ENCODE data around the gene SERPINE3.
A peak's percentile ranks its signal among the peaks of the same experiment; 100 is the strongest.

SERPINE3 gene

DNA sequence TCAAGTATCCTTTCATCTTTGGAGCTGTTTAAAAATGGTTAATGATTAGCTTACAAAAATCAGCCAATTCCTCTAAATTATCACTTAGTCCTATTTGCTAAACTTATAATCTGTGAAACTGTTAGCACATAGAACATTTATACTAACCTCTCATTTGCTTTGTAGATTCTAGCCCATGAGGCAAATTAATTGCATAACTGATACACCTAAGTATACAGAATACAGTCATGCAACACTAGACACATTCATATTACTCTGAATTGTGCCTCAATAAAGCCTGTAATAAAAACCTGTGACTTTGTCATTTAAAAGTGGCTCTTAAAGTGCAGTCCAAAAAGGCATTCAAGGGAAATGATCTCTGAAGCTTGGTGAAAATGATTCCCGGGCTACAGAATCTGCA, 21.0 kb downstream of the SERPINE3 start:
- Histone ChIP-seq H3K36me3 (ENCODE audit: insufficient read depth, insufficient read length, low read length) (no peaks in the 10 kb centered on the region), H3K4me1 (ENCODE audit: insufficient read depth, insufficient read length) (no peaks in the 10 kb centered on the region), H3K27me3 (ENCODE audit: insufficient read depth, insufficient read length) (no peaks in the 10 kb centered on the region), H3K9me3 (ENCODE audit: insufficient read depth, low read length) (no peaks in the 10 kb centered on the region), H3K4me3 (ENCODE audit: insufficient read length, low read depth) (no peak overlapping the region), H3K9ac (ENCODE audit: insufficient read length, low read depth) (no peak overlapping the region)
- TF ChIP-seq SUZ12 (IDR thresholded peaks at IDR 0.05; ENCODE audit: extremely low read depth, insufficient read depth, insufficient read length) = no peak
- no peak for TF ChIP-seq YY1 (IDR thresholded peaks at IDR 0.05; ENCODE audit: insufficient read depth, insufficient read length)
- TF ChIP-seq ZNF274 (IDR thresholded peaks at IDR 0.05; ENCODE audit: low read depth, low read length) = no peak
- no peak for DNase-seq (ENCODE audit: low read depth, low spot score)

DNA sequence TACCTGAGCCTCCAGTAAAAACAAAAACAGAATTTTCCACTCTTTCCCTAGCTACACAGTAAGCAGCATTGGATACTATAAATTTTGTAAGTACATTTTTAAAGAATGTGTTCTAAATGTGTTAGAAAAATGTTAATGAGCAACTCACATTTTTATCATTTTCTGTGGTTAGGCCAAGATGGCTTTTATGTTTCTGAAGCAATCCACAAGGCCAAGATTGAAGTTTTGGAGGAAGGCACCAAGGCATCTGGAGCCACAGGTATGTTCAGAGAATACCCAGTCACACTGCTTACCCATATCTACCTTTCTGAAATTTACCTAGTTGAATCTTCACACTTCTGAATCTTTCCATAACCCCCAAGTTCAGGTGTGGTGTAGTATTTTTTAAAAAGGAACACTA, 21.6 kb downstream of the SERPINE3 start:
- no peak overlapping the region for H3K4me3 ChIP-seq (ENCODE audit: insufficient read length, low read depth)
- H3K4me1 ChIP-seq (ENCODE audit: insufficient read depth, insufficient read length) = no peaks in the 10 kb centered on the region
- no peaks in the 10 kb centered on the region for H3K36me3 ChIP-seq (ENCODE audit: insufficient read depth, insufficient read length, low read length)
- TF ChIP-seq YY1 (IDR thresholded peaks at IDR 0.05; ENCODE audit: insufficient read depth, insufficient read length) (no peak), SUZ12 (IDR thresholded peaks at IDR 0.05; ENCODE audit: extremely low read depth, insufficient read depth, insufficient read length) (no peak), ZNF274 (IDR thresholded peaks at IDR 0.05; ENCODE audit: low read depth, low read length) (no peak)
- H3K9me3 ChIP-seq (ENCODE audit: insufficient read depth, low read length) = no peaks in the 10 kb centered on the region
- H3K27me3 ChIP-seq (ENCODE audit: insufficient read depth, insufficient read length) = no peaks in the 10 kb centered on the region
- DNase-seq (ENCODE audit: low read depth, low spot score) = no peak
- no peak overlapping the region for H3K9ac ChIP-seq (ENCODE audit: insufficient read length, low read depth)

DNA sequence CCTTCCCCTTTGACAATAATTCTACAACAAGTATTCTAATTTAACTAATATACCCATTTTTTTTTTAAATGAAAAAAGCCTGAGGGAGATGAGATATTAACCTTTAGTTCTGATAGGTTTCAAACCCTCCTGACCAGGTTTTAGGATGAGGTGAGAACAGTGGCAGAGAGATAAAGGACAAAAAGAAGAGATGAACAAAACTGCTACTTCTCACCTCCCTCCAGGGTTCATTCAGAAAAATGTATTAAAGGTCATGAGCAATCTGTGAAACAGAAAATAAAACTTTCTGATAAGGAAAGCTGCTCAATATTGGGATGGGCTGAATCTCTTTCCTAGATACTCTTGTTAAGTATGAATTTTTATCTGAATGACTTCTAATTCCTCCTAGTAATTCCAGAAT, 24.1 kb downstream of the SERPINE3 start:
- Histone ChIP-seq H3K4me1 (ENCODE audit: insufficient read depth, insufficient read length) (no peaks in the 10 kb centered on the region), H3K9me3 (ENCODE audit: insufficient read depth, low read length) (no peaks in the 10 kb centered on the region), H3K36me3 (ENCODE audit: insufficient read depth, insufficient read length, low read length) (no peaks in the 10 kb centered on the region), H3K27me3 (ENCODE audit: insufficient read depth, insufficient read length) (no peaks in the 10 kb centered on the region), H3K9ac (ENCODE audit: insufficient read length, low read depth) (no peak overlapping the region), H3K4me3 (ENCODE audit: insufficient read length, low read depth) (no peak overlapping the region)
- no peak for DNase-seq (ENCODE audit: low read depth, low spot score)
- TF ChIP-seq SUZ12 (IDR thresholded peaks at IDR 0.05; ENCODE audit: extremely low read depth, insufficient read depth, insufficient read length) (no peak), YY1 (IDR thresholded peaks at IDR 0.05; ENCODE audit: insufficient read depth, insufficient read length) (no peak), ZNF274 (IDR thresholded peaks at IDR 0.05; ENCODE audit: low read depth, low read length) (no peak)

DNA sequence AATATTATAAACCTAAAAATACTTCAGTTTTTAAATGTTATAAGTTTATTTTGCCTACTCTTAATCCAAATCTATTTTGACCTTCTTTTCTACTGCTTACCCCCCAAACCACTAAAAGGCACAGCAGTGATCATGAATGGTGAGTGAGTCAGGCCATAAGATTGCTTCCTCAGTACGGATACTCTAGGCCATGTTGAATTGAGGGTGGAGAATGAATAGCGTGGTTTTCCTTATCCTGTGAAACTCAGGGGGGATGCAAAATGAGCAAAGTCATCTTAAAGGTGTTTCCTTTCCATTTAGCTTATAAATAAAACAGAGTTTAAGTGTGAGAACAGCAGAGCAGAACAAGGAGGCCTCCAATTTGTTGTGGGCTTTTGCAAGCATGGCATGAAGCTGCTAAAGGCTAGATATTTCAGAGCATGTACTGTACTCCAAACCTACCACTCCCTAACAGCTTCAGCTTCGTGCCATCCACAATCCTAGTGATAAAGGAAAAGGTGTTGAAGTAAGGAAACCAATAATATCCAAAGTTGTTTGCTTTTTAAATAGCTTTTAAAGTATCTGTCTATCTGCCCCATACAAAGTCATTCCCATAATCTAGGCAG, 25.0 kb downstream of the SERPINE3 start:
- TF ChIP-seq ZNF274 (IDR thresholded peaks at IDR 0.05; ENCODE audit: low read depth, low read length) (no peak), YY1 (IDR thresholded peaks at IDR 0.05; ENCODE audit: insufficient read depth, insufficient read length) (no peak), SUZ12 (IDR thresholded peaks at IDR 0.05; ENCODE audit: extremely low read depth, insufficient read depth, insufficient read length) (no peak)
- H3K4me1 ChIP-seq (ENCODE audit: insufficient read depth, insufficient read length) = no peaks in the 10 kb centered on the region
- no peaks in the 10 kb centered on the region for H3K36me3 ChIP-seq (ENCODE audit: insufficient read depth, insufficient read length, low read length)
- DNase-seq (ENCODE audit: low read depth, low spot score) = peak; percentile 2
- no peaks in the 10 kb centered on the region for H3K27me3 ChIP-seq (ENCODE audit: insufficient read depth, insufficient read length)
- H3K9me3 ChIP-seq (ENCODE audit: insufficient read depth, low read length) = no peaks in the 10 kb centered on the region
- no peak overlapping the region for H3K4me3 ChIP-seq (ENCODE audit: insufficient read length, low read depth)
- no peak overlapping the region for H3K9ac ChIP-seq (ENCODE audit: insufficient read length, low read depth)

DNA sequence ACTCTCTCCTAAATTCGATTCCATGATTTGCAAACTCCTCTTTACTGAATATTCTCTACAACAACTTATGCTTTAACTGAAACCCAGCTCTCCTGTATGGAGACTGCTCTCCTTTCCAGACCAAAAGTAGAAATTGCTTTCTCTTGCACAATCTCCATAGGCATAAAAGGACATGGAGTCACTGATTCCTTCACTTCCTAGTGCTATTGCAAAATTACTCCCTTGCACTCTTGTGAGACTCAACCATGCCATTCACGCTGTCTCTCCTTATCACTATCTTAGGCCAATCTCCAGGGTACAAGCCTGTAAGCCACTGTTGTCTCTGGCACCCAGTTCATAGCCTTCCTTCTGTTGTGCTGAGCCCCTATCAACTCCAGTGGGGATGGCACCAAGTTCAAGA, 30.6 kb downstream of the SERPINE3 start:
- no peak for DNase-seq (ENCODE audit: low read depth, low spot score)
- Histone ChIP-seq H3K9ac (ENCODE audit: insufficient read length, low read depth) (no peak overlapping the region), H3K27me3 (ENCODE audit: insufficient read depth, insufficient read length) (no peaks in the 10 kb centered on the region), H3K36me3 (ENCODE audit: insufficient read depth, insufficient read length, low read length) (peaks cover 11% of the 10 kb centered on the region), H3K9me3 (ENCODE audit: insufficient read depth, low read length) (no peaks in the 10 kb centered on the region), H3K4me3 (ENCODE audit: insufficient read length, low read depth) (no peak overlapping the region), H3K4me1 (ENCODE audit: insufficient read depth, insufficient read length) (no peaks in the 10 kb centered on the region)
- TF ChIP-seq YY1 (IDR thresholded peaks at IDR 0.05; ENCODE audit: insufficient read depth, insufficient read length) (no peak), SUZ12 (IDR thresholded peaks at IDR 0.05; ENCODE audit: extremely low read depth, insufficient read depth, insufficient read length) (no peak), ZNF274 (IDR thresholded peaks at IDR 0.05; ENCODE audit: low read depth, low read length) (no peak)

GRCh38 chr13:51370811-51371210, 31.3 kb downstream of the SERPINE3 start:
- peaks cover 11% of the 10 kb centered on the region for H3K36me3 ChIP-seq (ENCODE audit: insufficient read depth, insufficient read length, low read length)
- H3K27me3 ChIP-seq (ENCODE audit: insufficient read depth, insufficient read length) = no peaks in the 10 kb centered on the region
- H3K9me3 ChIP-seq (ENCODE audit: insufficient read depth, low read length) = no peaks in the 10 kb centered on the region
- no peak overlapping the region for H3K4me3 ChIP-seq (ENCODE audit: insufficient read length, low read depth)
- no peak for DNase-seq (ENCODE audit: low read depth, low spot score)
- H3K4me1 ChIP-seq (ENCODE audit: insufficient read depth, insufficient read length) = no peaks in the 10 kb centered on the region
- TF ChIP-seq YY1 (IDR thresholded peaks at IDR 0.05; ENCODE audit: insufficient read depth, insufficient read length) (no peak), SUZ12 (IDR thresholded peaks at IDR 0.05; ENCODE audit: extremely low read depth, insufficient read depth, insufficient read length) (no peak), ZNF274 (IDR thresholded peaks at IDR 0.05; ENCODE audit: low read depth, low read length) (no peak)
- H3K9ac ChIP-seq (ENCODE audit: insufficient read length, low read depth) = no peak overlapping the region

GRCh38 chr13:51371768-51372399, 32.4 kb downstream of the SERPINE3 start:
- no peak overlapping the region for H3K9ac ChIP-seq (ENCODE audit: insufficient read length, low read depth)
- H3K36me3 ChIP-seq (ENCODE audit: insufficient read depth, insufficient read length, low read length) = peaks cover 11% of the 10 kb centered on the region
- H3K9me3 ChIP-seq (ENCODE audit: insufficient read depth, low read length) = no peaks in the 10 kb centered on the region
- no peaks in the 10 kb centered on the region for H3K4me1 ChIP-seq (ENCODE audit: insufficient read depth, insufficient read length)
- H3K4me3 ChIP-seq (ENCODE audit: insufficient read length, low read depth) = no peak overlapping the region
- no peak for DNase-seq (ENCODE audit: low read depth, low spot score)
- H3K27me3 ChIP-seq (ENCODE audit: insufficient read depth, insufficient read length) = no peaks in the 10 kb centered on the region
- no peak for TF ChIP-seq SUZ12 (IDR thresholded peaks at IDR 0.05; ENCODE audit: extremely low read depth, insufficient read depth, insufficient read length)
- TF ChIP-seq YY1 (IDR thresholded peaks at IDR 0.05; ENCODE audit: insufficient read depth, insufficient read length) = no peak
- no peak for TF ChIP-seq ZNF274 (IDR thresholded peaks at IDR 0.05; ENCODE audit: low read depth, low read length)
